Measurements from ENCODE around the gene B4GALT5.

The B4GALT5 gene

GRCh38 chr20:49685161-49685601 lies 28.5 kb downstream of the B4GALT5 start:
- no peak for DNase-seq (ENCODE audit: low read depth)
- TF ChIP-seq CTCF (IDR thresholded peaks at IDR 0.05; ENCODE audit: insufficient read depth, low read depth, low read length, missing control alignments), result no peak
- H3K4me3 ChIP-seq (ENCODE audit: low read length), result no peak overlapping the region

- no peak for TF ChIP-seq CTCF (IDR thresholded peaks at IDR 0.05; ENCODE audit: insufficient read depth, low read depth, low read length, missing control alignments)
- DNase-seq (ENCODE audit: low read depth), result no peak
- no peak overlapping the region for H3K4me3 ChIP-seq (ENCODE audit: low read length)
These were observed 29.2 kb downstream of the B4GALT5 start for GRCh38 chr20:49684335-49684997.

GRCh38 chr20:49682798-49683197 lies 30.9 kb downstream of the B4GALT5 start:
- no peak for TF ChIP-seq CTCF (IDR thresholded peaks at IDR 0.05; ENCODE audit: insufficient read depth, low read depth, low read length, missing control alignments)
- DNase-seq (ENCODE audit: low read depth), result no peak
- H3K4me3 ChIP-seq (ENCODE audit: low read length), result no peak overlapping the region

GRCh38 chr20:49682278-49682677 lies 31.4 kb downstream of the B4GALT5 start:
- no peak for TF ChIP-seq CTCF (IDR thresholded peaks at IDR 0.05; ENCODE audit: insufficient read depth, low read depth, low read length, missing control alignments)
- DNase-seq (ENCODE audit: low read depth), result no peak
- no peak overlapping the region for H3K4me3 ChIP-seq (ENCODE audit: low read length)

GRCh38 chr20:49681850-49682216 lies 31.8 kb downstream of the B4GALT5 start:
- H3K4me3 ChIP-seq (ENCODE audit: low read length), result no peak overlapping the region
- no peak for TF ChIP-seq CTCF (IDR thresholded peaks at IDR 0.05; ENCODE audit: insufficient read depth, low read depth, low read length, missing control alignments)
- DNase-seq (ENCODE audit: low read depth), result no peak

- no peak for DNase-seq (ENCODE audit: low read depth)
- H3K4me3 ChIP-seq (ENCODE audit: low read length), result no peak overlapping the region
- TF ChIP-seq CTCF (IDR thresholded peaks at IDR 0.05; ENCODE audit: insufficient read depth, low read depth, low read length, missing control alignments), result no peak
These were observed 33.2 kb downstream of the B4GALT5 start for GRCh38 chr20:49680484-49680883.

- TF ChIP-seq CTCF (IDR thresholded peaks at IDR 0.05; ENCODE audit: insufficient read depth, low read depth, low read length, missing control alignments), result no peak
These were observed 34.0 kb downstream of the B4GALT5 start for GRCh38 chr20:49679634-49680033.

More at GRCh38 chr20:49679634-49680033, 34.0 kb downstream of the B4GALT5 start:
- no peak overlapping the region for H3K4me3 ChIP-seq (ENCODE audit: low read length)
- DNase-seq (ENCODE audit: low read depth), result no peak
